Large intestine (tissue), 3 donors: ENCODE measurements around the gene TMEM184C. TPM values are rescaled to one million over a fixed set of nuclear protein-coding genes. Genes with fewer than 3 reads are reported as not detected.

Experiments
- DNase-seq, 2 donors: peaks; one replicate each; pipeline versions ENCODE4 v3.0.0 to v3.0.0-alpha.2; 2013
- H3K27ac ChIP-seq: one replicate; pipeline ENCODE4 v1.5.1; 2013; ENCODE audit warnings: low read length
- H3K27me3 ChIP-seq: 2 replicates; pipeline ENCODE4 v1.6.1; 2013; ENCODE audit warnings: low read length; ENCODE audit not compliant: control insufficient read depth, insufficient read depth
- H3K36me3 ChIP-seq: 2 replicates; pipeline ENCODE4 v1.6.1; 2013; ENCODE audit warnings: low read length; ENCODE audit not compliant: control insufficient read depth, insufficient read depth
- H3K4me1 ChIP-seq: one replicate; pipeline ENCODE4 v1.6.1; 2013; ENCODE audit warnings: low read length; ENCODE audit not compliant: control insufficient read depth, insufficient read depth
- H3K4me3 ChIP-seq: one replicate; pipeline ENCODE4 v1.5.1; 2013; ENCODE audit warnings: low read length
- H3K9me3 ChIP-seq: one replicate; pipeline ENCODE4 v1.6.1; 2013; ENCODE audit warnings: mild to moderate bottlenecking, low read depth, low read length, moderate library complexity; ENCODE audit not compliant: control insufficient read depth
- WGBS: methylation state at CpG from one replicate; pipeline ENCODE4 v1.1.5; 2013; ENCODE audit warnings: low lambda C conversion rate; ENCODE audit not compliant: insufficient coverage; 5-methylcytosine and 5-hydroxymethylcytosine counted together
- polyA plus RNA-seq: library from polyadenylated mRNA; unstranded; fragments of 120-200 nt; gene quantifications from one replicate; pipeline ENCODE4 v1.2.1, GENCODE V29; 2013

The TMEM184C gene
- polyA plus RNA-seq, 1 donor: 30.2 TPM

- no peaks in the 10 kb centered on the region for H3K4me1 ChIP-seq
- no peak for DNase-seq
- no peak overlapping the region for H3K27ac ChIP-seq
- no CpG with 5 or more reads among the region's 3 CpGs for WGBS
- H3K27me3 ChIP-seq: no peaks in the 10 kb centered on the region
- H3K9me3 ChIP-seq: peaks cover 3% of the 10 kb centered on the region
- H3K4me3 ChIP-seq: no peak overlapping the region
- peaks cover 40% of the 10 kb centered on the region for H3K36me3 ChIP-seq
These were observed 27.3 kb downstream of the TMEM184C start for GRCh38 chr4:147644471-147644870.

DNA sequence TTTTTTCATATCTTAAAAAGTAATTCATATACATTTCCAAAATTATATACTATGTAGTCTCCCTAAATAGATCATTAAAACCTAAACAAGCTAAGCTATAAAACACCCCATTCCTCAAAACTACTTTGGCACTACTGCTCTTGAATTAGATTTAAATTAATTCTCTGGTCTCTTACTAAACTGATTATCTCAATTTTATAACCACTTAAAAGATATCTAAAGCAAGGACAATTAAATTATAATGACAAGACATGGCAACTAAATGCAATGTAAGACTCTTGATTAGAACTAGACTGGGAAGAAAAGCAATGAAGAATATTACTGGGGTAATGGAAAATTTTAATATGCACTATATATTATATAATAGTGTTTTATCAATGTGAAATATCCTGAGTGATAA, 27.9 kb downstream of the TMEM184C start:
- Histone ChIP-seq H3K27ac (no peak overlapping the region), H3K36me3 (peaks cover 40% of the 10 kb centered on the region), H3K4me3 (no peak overlapping the region), H3K4me1 (no peaks in the 10 kb centered on the region), H3K9me3 (peaks cover 3% of the 10 kb centered on the region), H3K27me3 (no peaks in the 10 kb centered on the region)
- DNase-seq: no peak

DNA sequence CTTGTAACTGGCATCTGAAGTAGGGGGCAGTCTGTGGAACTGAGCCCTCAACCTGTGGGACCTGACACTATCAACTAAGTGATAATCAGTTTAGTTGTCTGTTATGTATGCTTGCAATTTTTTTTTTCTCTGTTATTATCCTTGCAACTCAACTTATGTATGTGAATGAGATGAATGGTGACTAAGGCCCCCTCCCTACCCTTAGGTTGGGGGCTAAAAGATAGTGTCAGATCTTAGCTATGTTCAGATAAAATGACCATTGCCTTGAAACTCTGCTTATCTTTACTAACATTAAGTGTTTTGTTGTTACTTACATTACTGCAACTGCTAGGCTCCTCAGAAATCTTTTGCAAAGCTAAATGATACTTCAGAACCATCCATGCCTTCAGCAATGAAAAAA, 31.5 kb downstream of the TMEM184C start:
- DNase-seq: no peak
- Histone ChIP-seq H3K27me3 (no peaks in the 10 kb centered on the region), H3K4me1 (no peaks in the 10 kb centered on the region), H3K36me3 (peaks cover 21% of the 10 kb centered on the region), H3K9me3 (peaks cover 3% of the 10 kb centered on the region), H3K4me3 (no peak overlapping the region), H3K27ac (no peak overlapping the region)

DNA sequence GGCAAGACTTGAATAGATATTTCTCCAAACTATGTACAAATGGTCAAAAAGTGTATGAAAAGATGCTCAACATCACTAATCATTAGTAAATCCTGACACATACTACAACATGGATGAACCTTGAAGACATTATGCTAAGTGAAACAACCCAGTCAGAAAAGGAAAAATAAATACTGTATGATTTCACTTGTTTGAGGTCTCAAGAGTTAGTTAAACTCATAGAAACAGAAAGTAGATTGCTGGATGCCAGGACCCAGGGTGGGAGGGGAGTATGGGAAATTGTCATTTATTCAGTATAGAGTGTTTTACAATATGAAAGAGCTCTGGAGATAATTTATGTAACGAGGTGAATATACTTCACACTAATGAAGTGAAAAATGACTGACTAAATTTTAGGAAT, 34.4 kb downstream of the TMEM184C start:
- H3K4me1 ChIP-seq: no peaks in the 10 kb centered on the region
- 100% methylated on average over 1 of the region's 1 CpG for WGBS
- no peak overlapping the region for H3K27ac ChIP-seq
- H3K27me3 ChIP-seq: no peaks in the 10 kb centered on the region
- peaks cover 3% of the 10 kb centered on the region for H3K9me3 ChIP-seq
- no peak overlapping the region for H3K4me3 ChIP-seq
- H3K36me3 ChIP-seq: peaks cover 31% of the 10 kb centered on the region
- DNase-seq: no peak

DNA sequence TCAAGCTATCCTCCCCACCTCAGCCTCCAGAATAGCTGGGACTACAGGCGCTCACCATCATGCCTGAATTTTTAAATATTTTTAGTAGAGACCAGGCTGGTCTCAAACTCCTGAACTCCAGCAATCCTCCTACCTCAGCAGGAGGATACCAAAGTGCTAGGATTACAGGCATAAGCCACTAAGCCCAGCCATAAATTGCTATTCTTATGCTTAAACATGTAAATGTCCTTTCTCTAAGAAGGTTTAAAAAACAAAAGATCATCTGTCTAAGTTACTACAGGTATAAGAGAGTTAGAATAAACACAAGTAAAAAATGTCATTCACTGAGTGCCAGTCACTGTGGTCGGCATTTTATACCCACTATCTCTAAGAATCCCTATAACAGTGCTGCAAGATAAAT, 38.4 kb downstream of the TMEM184C start:
- Histone ChIP-seq H3K36me3 (peaks cover 44% of the 10 kb centered on the region), H3K4me3 (no peak overlapping the region), H3K27me3 (no peaks in the 10 kb centered on the region), H3K27ac (no peak overlapping the region), H3K9me3 (no peaks in the 10 kb centered on the region), H3K4me1 (no peaks in the 10 kb centered on the region)
- WGBS: no CpG with 5 or more reads among the region's 2 CpGs
- no peak for DNase-seq

DNA sequence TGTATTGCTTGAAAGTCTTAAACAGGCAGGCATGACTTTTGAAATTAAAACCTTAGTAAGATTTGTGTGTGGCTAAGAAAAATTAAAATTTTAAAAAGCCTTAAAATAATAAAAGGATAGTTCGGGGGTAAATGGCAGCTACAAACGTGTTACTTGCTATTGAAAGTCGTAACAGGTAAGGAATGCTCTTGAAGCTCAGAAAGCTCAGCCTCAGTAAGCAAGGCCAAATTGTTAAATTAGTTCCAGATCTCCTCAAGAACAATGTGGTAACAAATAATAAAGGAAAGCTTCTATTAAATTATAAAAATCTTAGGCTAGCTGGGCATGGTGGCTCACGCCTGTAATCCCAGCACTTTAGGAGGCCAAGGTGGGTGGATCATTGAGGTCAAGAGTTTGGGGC, 41.3 kb downstream of the TMEM184C start:
- Histone ChIP-seq H3K27me3 (no peaks in the 10 kb centered on the region), H3K27ac (no peak overlapping the region), H3K4me1 (no peaks in the 10 kb centered on the region), H3K9me3 (no peaks in the 10 kb centered on the region), H3K36me3 (peaks cover 39% of the 10 kb centered on the region), H3K4me3 (no peak overlapping the region)
- DNase-seq: no peak
- WGBS: 100% methylated on average over 2 of the region's 4 CpGs

DNA sequence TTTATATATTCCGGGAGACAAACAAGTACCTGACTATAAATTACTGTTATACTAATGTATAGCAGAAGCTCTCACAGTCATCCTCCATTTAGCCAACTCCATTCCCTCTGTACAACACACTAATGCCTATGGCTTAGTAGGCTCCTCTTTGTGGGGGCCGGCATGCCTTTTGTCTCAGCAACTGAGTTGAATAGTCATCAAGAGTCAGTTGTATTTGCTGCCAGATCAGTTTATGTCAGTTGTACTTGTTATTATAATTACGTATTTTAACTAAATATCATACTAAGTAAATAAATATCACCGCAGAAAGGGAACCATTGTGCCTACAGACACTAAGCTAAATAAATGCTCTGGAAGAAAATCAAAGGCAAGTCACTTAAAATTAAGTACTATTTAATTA, 56.9 kb downstream of the TMEM184C start:
- Histone ChIP-seq H3K9me3 (no peaks in the 10 kb centered on the region), H3K4me1 (no peaks in the 10 kb centered on the region), H3K27me3 (no peaks in the 10 kb centered on the region), H3K27ac (no peak overlapping the region), H3K4me3 (no peak overlapping the region), H3K36me3 (peaks cover 18% of the 10 kb centered on the region)
- 86% methylated on average over 2 of the region's 4 CpGs for WGBS
- DNase-seq: no peak

- Histone ChIP-seq H3K9me3 (no peaks in the 10 kb centered on the region), H3K27ac (no peak overlapping the region), H3K36me3 (peaks cover 19% of the 10 kb centered on the region), H3K4me3 (no peak overlapping the region), H3K4me1 (no peaks in the 10 kb centered on the region), H3K27me3 (no peaks in the 10 kb centered on the region)
- no peak for DNase-seq
- 100% methylated on average over 1 of the region's 1 CpG for WGBS
These were observed 57.3 kb downstream of the TMEM184C start for GRCh38 chr4:147674496-147674895.

GRCh38 chr4:147678106-147678505, 60.9 kb downstream of the TMEM184C start:
- Histone ChIP-seq H3K4me1 (peaks cover 3% of the 10 kb centered on the region), H3K9me3 (no peaks in the 10 kb centered on the region), H3K27me3 (no peaks in the 10 kb centered on the region), H3K27ac (no peak overlapping the region), H3K36me3 (peaks cover 16% of the 10 kb centered on the region), H3K4me3 (no peak overlapping the region)
- 86% methylated on average over 3 of the region's 5 CpGs for WGBS
- no peak for DNase-seq

GRCh38 chr4:147678796-147679549, 61.8 kb downstream of the TMEM184C start:
- Histone ChIP-seq H3K9me3 (no peaks in the 10 kb centered on the region), H3K4me1 (peaks cover 3% of the 10 kb centered on the region), H3K4me3 (no peak overlapping the region), H3K27me3 (no peaks in the 10 kb centered on the region), H3K36me3 (peaks cover 13% of the 10 kb centered on the region), H3K27ac (no peak overlapping the region)
- DNase-seq: no peak
- no CpG with 5 or more reads among the region's 12 CpGs for WGBS

GRCh38 chr4:147682755-147683154, 65.6 kb downstream of the TMEM184C start:
- 80% methylated on average over 1 of the region's 3 CpGs for WGBS
- H3K27ac ChIP-seq: no peak overlapping the region
- peak overlapping the region; percentile 98 for H3K4me3 ChIP-seq
- no peaks in the 10 kb centered on the region for H3K27me3 ChIP-seq
- DNase-seq: no peak
- peaks cover 7% of the 10 kb centered on the region for H3K4me1 ChIP-seq
- peaks cover 13% of the 10 kb centered on the region for H3K36me3 ChIP-seq
- H3K9me3 ChIP-seq: no peaks in the 10 kb centered on the region
